ENCODE measurements around the gene ARID3A.

- TF ChIP-seq, protein P1, sequence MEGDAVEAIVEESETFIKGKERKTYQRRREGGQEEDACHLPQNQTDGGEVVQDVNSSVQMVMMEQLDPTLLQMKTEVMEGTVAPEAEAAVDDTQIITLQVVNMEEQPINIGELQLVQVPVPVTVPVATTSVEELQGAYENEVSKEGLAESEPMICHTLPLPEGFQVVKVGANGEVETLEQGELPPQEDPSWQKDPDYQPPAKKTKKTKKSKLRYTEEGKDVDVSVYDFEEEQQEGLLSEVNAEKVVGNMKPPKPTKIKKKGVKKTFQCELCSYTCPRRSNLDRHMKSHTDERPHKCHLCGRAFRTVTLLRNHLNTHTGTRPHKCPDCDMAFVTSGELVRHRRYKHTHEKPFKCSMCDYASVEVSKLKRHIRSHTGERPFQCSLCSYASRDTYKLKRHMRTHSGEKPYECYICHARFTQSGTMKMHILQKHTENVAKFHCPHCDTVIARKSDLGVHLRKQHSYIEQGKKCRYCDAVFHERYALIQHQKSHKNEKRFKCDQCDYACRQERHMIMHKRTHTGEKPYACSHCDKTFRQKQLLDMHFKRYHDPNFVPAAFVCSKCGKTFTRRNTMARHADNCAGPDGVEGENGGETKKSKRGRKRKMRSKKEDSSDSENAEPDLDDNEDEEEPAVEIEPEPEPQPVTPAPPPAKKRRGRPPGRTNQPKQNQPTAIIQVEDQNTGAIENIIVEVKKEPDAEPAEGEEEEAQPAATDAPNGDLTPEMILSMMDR (conservative IDR thresholded peaks at IDR 0.05; ENCODE audit: low read length): no peak
- no peak for TF ChIP-seq EZH2phosphoT487 (IDR thresholded peaks at IDR 0.05; ENCODE audit: borderline replicate concordance, low read depth, low read length)
Observed at GRCh38 chr19:950352-951066, 24.7 kb downstream of the ARID3A start.
